Activated CD8-positive, alpha-beta memory T cell treated with anti-CD3 and anti-CD28 coated beads, Interleukin-2, amount 50 U/mL, for 48 hours (primary cell): ENCODE results near the gene VGLL1.

Experiments used
- DNase-seq: peaks from one replicate; pipeline ENCODE4 v3.0.0-alpha.2; 2020

Gene VGLL1

GRCh38 chrX:136531951-136532350 lies at the start of gene VGLL1:
Gene VGLL1 (plus strand): TSS chrX:136532215. CDS start chrX:136536021, 3,806 bp downstream.
- no peak for DNase-seq

- no peak for DNase-seq
Measured at GRCh38 chrX:136487647-136488046, 44.4 kb upstream of the VGLL1 start, which contains the start of gene BRS3. Gene BRS3 (plus strand): TSS chrX:136487947. CDS start chrX:136488115, 168 bp downstream.

GRCh38 chrX:136488706-136489105 lies 43.3 kb upstream of the VGLL1 start:
- DNase-seq: no peak

- DNase-seq: no peak
Measured at GRCh38 chrX:136491832-136492231, 40.2 kb upstream of the VGLL1 start.

- no peak for DNase-seq
Measured at GRCh38 chrX:136493011-136493410, 39.0 kb upstream of the VGLL1 start.

GRCh38 chrX:136495043-136495442 lies 37.0 kb upstream of the VGLL1 start:
- no peak for DNase-seq

- no peak for DNase-seq
Measured at GRCh38 chrX:136496186-136496763, 35.7 kb upstream of the VGLL1 start.

- DNase-seq: peak; percentile 87
Measured at GRCh38 chrX:136496764-136497555, 35.1 kb upstream of the VGLL1 start.

GRCh38 chrX:136497556-136498052 lies 34.4 kb upstream of the VGLL1 start, which contains the start of gene HTATSF1:
Gene HTATSF1 (plus strand): TSS chrX:136497592. CDS start chrX:136497685, 93 bp downstream.
- no peak for DNase-seq

- no peak for DNase-seq
Measured at GRCh38 chrX:136519069-136519468, 12.9 kb upstream of the VGLL1 start.

GRCh38 chrX:136523770-136524169 lies 8.2 kb upstream of the VGLL1 start:
- no peak for DNase-seq

- DNase-seq: no peak
Measured at GRCh38 chrX:136525738-136526606, 6.0 kb upstream of the VGLL1 start.

GRCh38 chrX:136528645-136529315 lies 3.2 kb upstream of the VGLL1 start:
- DNase-seq: no peak

GRCh38 chrX:136529795-136530194 lies 2.2 kb upstream of the VGLL1 start:
- no peak for DNase-seq

- no peak for DNase-seq
Measured at GRCh38 chrX:136534131-136534530, 2.1 kb downstream of the VGLL1 start.

- no peak for DNase-seq
Measured at GRCh38 chrX:136538811-136539210, 6.8 kb downstream of the VGLL1 start.

- no peak for DNase-seq
Measured at GRCh38 chrX:136540226-136540625, 8.2 kb downstream of the VGLL1 start.

- no peak for DNase-seq
Measured at GRCh38 chrX:136541294-136541693, 9.3 kb downstream of the VGLL1 start.

- no peak for DNase-seq
Measured at GRCh38 chrX:136542281-136542680, 10.3 kb downstream of the VGLL1 start.

GRCh38 chrX:136546371-136546781 lies 14.4 kb downstream of the VGLL1 start:
- DNase-seq: no peak

- DNase-seq: no peak
Measured at GRCh38 chrX:136549226-136549625, 17.2 kb downstream of the VGLL1 start.

- no peak for DNase-seq
Measured at GRCh38 chrX:136551410-136551809, 19.4 kb downstream of the VGLL1 start.

GRCh38 chrX:136555694-136556093 lies 23.7 kb downstream of the VGLL1 start:
- DNase-seq: no peak
